Stimulated activated CD4-positive, alpha-beta T cell treated with anti-CD3 and anti-CD28 coated beads, Interleukin-1b, Interleukin-23, amount 100 ng/mL, for 24 hours (primary cell): ENCODE data around the gene PPP1R16B.
"Not testable (repeated sequence)": the region's sequence is repeated elsewhere in the genome, so short reads cannot be mapped to it uniquely, and the experiment has no call there.

Experiments used
- DNase-seq, 4 experiments: peaks; one replicate each; pipeline ENCODE4 v3.0.0-alpha.2; 2020; ENCODE audit warnings: low read depth in 4 of 4, low spot score in 1 of 4

Gene PPP1R16B

DNA sequence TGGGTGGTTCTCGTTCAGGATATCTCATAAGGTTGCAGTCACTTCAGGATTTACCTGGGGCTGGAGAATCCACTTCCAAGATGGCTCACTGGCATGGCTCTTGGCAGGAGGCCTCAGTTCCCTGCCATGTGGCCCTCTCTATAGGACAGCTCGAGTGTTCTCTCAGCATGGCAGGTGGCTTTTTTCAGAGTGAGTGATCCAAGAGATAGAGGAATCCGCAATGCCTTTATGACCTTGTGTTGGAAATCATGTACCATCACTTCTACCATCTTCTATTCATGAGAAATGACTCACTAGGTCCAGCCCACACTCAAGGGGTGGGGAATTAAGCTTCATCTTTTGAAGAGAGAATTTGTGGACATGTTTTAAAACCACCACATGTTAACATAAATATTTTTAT is 37.8 kb downstream of the PPP1R16B start:
- DNase-seq = peak in 3 of 4 experiments; percentile 14 to 58 (median 28)

GRCh38 chr20:38844963-38845362 is 39.5 kb downstream of the PPP1R16B start:
- DNase-seq = no peak

DNA sequence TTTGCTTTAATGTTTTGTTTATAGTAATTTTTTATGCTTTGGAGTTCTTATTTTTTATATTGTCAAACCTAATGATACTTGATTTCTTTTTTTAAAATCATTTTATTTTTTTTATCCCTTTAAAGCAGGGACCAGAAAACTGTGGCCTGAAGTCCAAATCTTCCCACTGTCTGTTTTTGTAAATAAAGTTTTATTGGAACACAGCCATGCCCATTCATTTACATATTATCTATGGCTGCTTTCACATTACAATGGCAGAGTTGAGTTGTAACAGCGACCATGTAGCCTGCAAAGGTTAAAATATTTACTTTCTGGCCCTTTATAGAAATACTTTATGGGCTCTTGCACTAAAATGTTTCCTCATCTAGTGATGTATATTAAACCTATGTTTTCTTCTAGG is 42.3 kb downstream of the PPP1R16B start:
- DNase-seq = no peak

DNA sequence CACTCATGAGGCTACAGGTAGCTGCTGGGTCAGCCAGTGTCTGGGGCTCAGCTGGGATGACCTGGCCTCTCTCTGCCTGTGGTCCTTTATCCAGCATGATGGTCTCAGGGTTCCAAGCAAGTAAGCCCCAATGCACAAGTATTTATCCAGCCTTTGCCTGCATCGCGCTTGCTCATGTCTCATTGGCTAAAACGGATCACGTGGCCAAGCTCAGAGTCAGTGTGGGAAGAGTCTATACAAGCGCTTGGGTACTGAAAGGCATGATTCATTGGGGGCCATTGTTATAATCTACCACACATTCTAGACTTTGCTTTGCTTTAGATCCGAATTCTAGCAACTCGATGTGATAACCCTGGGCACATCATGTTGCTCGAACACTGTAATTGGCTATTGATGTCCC is 48.3 kb downstream of the PPP1R16B start:
- no peak for DNase-seq

GRCh38 chr20:38854654-38855066 is 49.2 kb downstream of the PPP1R16B start:
- no peak for DNase-seq

DNA sequence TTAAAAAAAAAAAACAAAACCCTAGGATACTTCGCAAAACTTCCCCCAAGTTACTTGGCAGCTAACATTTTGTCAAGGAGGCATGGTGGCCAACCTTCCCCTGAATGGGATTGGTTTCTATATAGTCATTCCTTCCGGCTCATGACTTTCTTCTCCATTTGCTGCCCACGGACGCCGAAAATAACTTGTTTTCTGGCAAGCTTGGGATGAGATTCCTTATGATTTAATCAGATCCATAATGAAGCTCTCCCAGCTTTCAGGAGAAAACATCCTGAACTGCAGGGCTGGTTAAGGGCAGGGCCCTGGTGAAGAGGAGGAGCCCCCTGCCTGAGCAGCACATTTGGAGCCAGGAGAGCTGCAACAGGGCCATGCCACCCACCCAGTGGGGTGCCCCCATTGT is 49.9 kb downstream of the PPP1R16B start:
- no peak for DNase-seq

- DNase-seq = no peak
Observed at GRCh38 chr20:38856570-38856969, 51.1 kb downstream of the PPP1R16B start.

GRCh38 chr20:38857703-38858102 is 52.2 kb downstream of the PPP1R16B start:
- DNase-seq = no peak

GRCh38 chr20:38859070-38859690 is 53.7 kb downstream of the PPP1R16B start:
- no peak for DNase-seq

GRCh38 chr20:38859857-38860256 is 54.4 kb downstream of the PPP1R16B start:
- DNase-seq = not testable (repeated sequence)

DNA sequence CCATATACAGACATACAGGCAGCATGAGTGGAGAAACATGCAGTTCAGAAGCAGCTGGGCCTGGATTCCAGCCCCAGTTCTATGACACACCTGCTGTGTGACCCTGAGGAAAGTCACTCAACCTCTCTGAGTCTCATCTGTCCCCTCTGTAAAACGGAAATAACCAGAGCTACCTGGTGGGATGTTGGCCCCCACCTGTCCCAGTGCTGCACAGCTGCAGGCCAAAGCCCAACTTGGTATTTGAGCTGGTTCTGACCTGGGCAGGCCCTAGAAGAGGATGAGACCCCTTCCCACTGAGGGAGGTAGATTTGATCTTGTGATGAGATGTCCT is 55.5 kb downstream of the PPP1R16B start:
- no peak for DNase-seq

DNA sequence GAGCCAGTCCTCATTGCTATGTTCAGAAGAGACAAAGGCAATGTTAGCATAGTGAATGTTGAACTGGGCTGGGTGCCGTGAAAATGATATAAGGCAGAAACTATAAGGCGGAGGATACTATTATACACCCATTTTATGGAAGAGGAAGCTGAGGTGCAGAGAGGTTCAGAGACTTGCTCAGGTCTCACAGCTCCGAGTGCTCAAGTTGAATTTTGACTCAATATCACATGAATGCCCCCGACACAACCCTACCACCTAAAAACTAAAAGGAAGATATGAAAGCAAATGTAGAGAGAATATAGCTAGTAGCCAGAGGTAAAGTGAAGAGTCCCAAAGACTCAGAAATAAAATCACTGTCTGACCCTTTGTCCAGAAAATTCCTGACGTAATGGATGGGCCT is 56.7 kb downstream of the PPP1R16B start:
- no peak for DNase-seq

DNA sequence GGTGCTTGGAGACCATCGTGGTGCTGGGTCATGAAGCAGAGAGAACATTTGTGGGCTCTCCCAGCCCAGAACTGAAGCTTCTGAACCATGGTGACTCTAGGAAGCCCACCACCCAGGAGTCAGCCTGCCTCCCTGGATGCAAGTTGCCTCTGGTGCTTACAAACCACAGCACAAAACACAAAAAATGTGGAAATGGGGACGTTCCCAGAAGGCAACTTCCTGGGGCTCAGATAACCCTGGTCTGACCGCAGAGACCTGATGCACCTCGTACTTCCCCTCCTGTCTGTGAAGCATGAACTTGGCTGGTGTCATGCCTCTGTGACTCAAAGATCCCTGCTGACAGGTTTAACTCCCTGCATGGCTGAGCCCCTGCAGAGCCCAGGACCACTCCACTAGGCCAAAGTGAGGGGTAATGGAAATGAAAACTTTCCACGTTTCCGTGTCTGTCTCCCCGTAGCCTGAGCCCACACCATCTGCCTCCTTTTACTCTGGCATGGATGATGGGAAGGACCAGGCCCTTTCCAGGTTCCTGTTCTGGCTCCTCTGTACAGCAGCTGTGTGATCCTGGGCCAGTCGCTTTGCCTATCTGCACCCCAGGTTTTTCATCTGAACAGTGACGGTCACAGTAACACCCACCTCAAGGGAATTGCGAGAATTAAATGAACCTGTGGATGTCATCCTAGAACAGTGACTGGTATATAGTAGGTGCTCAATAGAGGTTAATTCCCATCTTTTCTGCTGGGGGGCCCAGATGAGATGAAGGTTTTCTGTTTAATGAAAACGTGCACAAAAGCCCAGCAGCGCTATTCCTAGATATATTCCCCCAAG is 57.7 kb downstream of the PPP1R16B start:
- DNase-seq = peak in 2 of 4 experiments; percentile 28 to 31

- DNase-seq = no peak
Observed at GRCh38 chr20:38864662-38865061, 59.2 kb downstream of the PPP1R16B start.

- DNase-seq = no peak
Observed at GRCh38 chr20:38866265-38867061, 61.0 kb downstream of the PPP1R16B start.

DNA sequence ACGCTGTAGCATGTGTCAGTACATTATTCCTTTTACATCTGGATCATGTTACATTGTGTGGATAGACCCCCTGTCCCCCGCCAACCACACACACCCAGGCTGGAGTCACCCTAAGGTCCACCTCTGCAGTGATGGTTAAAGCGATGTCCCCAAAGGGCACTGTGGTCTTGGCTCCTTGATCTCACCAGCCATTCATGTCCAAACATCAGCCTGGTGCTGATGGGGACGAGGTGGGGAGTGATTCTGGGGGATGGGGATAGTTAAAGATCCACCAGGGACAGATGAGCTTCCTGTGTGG is 61.5 kb downstream of the PPP1R16B start:
- DNase-seq = no peak

- peak in 2 of 4 experiments; percentile 35 to 58 for DNase-seq
Observed at GRCh38 chr20:38870733-38871559, 65.4 kb downstream of the PPP1R16B start.

GRCh38 chr20:38871560-38871953 is 66.1 kb downstream of the PPP1R16B start:
- DNase-seq = no peak

DNA sequence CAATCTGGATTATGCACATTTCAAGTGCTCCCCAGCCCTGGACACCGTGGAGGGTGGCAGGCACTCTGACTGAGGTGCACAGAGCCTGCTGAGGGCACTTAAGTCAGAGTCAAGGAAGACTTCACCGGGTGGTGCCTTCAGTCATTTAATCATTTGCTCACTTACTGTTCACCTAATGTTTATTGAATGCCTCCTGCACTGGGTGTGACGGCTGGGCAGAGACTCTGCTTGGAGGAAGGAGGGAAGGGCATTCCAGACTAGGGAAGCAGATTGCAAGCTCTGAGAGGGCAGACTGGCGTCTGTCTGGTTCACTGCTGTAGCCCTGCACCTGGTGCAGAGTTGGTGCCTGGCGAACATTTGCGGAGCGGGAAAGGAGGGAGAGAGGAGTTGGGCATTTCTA is 66.5 kb downstream of the PPP1R16B start:
- no peak for DNase-seq

DNA sequence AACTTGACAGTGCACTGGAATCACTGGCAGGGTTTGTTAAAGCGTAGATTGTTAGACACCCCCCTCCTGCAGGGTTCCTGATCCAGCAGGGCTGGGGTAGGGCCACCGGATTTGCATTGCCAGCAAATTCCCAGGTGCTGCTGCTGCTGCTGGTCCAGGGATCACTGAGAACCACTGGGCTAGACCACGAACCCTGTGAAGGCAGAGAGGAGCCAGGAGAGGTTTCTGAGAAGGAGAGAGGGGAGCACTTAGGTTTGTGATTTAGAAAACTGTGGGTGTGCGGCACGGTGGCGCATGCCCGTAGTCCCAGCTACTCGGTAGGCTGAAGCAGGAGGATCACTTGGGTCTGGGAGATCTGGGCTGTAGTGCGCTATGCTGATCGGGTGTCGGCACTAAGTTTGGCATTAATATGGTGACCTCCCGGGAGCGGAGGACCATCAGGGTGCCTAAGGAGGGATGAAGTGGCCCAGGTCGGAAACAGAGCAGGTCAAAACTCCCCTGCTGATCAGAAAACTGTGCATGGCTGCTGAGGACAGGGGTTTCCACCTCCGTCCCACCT is 67.1 kb downstream of the PPP1R16B start:
- DNase-seq = no peak

DNA sequence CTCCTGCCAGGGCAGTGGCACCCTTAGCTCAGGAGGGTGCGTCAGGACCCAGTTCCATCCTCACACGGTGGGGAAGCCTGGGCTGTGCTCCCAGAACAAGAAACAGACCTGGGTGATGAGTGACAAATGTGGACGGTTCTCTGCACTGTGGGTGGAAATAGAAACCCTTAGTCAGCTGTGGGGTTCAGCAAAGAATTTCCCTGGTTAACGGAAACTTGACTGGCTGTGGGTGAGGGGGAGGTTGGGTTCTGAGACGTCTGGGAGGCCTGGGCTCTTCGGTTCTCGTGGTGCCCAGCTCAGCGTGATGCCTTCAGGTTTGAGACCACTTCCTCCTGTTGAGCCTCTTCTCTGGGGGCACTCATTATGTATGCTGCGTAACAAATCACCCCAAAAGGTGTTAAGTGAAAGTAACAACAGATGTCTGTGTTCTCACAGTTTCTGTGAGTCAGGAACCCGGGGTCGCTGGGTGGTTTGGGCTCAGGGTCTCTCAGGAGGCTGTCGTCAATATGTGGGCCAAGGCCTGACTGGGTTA is 67.6 kb downstream of the PPP1R16B start:
- peak; percentile 55 to 84 (median 66) for DNase-seq
